ENCODE measurements around the gene NME5.

GRCh38 chr5:138141734-138142133 is 2.5 kb upstream of the NME5 start:
- TF ChIP-seq CTCF (IDR thresholded peaks at IDR 0.05) (no peak), POLR2A (IDR thresholded peaks at IDR 0.05) (no peak)
